ENCODE results near the gene WHRN.

- TF ChIP-seq CTCF (IDR thresholded peaks at IDR 0.05) (no peak), POLR2AphosphoS5 (IDR thresholded peaks at IDR 0.05) (no peak), EP300 (IDR thresholded peaks at IDR 0.05; ENCODE audit: low read depth) (no peak), POLR2A (IDR thresholded peaks at IDR 0.05) (no peak)
Observed at GRCh38 chr9:114394523-114395333, 110.5 kb downstream of the WHRN start.

All from transverse colon (tissue), 4 donors.